Spleen (tissue), 7 donors: ENCODE results near the gene FAM177B.

Experiments used
- POLR2A ChIP-seq, 3 donors: fragments of 450-650 bp; IDR thresholded peaks; one replicate each; pipeline ENCODE4 v1.5.1; 2017; ENCODE audit warnings: antibody characterized with exemption in 3 of 3, mild to moderate bottlenecking in 1 of 3
- POLR2AphosphoS5 ChIP-seq, 3 donors: sonication (generic); formaldehyde crosslinking; IDR thresholded peaks; one replicate each; pipeline ENCODE4 v1.5.1; 2017; ENCODE audit warnings: antibody characterized with exemption in 3 of 3
- TF ChIP-seq, protein P1 (sequence below), 11 experiments: fragments of 200-600 bp in 7 of 11; fragments of 450-650 bp in 4 of 11; sonication (generic) in 4 of 11; IDR thresholded peaks in 8 of 11; conservative IDR thresholded peaks in 3 of 11; 1 replicate in 7 of 11; 2 replicates in 4 of 11; pipeline versions ENCODE4 v1.4.0 to v1.8.0; 2016 to 2021; ENCODE audit warnings: antibody characterized with exemption in 11 of 11, inconsistent platforms in 4 of 11, mild to moderate bottlenecking in 1 of 11
- donor health status: DM: no; HTN: no; CAD: no; lungs with moderate emphysema.
- donor health status: DM: no; HTN: no; CAD: no.
- donor health status: DM: no; HTN: no; CAD: no.

- TF ChIP-seq, protein P1, sequence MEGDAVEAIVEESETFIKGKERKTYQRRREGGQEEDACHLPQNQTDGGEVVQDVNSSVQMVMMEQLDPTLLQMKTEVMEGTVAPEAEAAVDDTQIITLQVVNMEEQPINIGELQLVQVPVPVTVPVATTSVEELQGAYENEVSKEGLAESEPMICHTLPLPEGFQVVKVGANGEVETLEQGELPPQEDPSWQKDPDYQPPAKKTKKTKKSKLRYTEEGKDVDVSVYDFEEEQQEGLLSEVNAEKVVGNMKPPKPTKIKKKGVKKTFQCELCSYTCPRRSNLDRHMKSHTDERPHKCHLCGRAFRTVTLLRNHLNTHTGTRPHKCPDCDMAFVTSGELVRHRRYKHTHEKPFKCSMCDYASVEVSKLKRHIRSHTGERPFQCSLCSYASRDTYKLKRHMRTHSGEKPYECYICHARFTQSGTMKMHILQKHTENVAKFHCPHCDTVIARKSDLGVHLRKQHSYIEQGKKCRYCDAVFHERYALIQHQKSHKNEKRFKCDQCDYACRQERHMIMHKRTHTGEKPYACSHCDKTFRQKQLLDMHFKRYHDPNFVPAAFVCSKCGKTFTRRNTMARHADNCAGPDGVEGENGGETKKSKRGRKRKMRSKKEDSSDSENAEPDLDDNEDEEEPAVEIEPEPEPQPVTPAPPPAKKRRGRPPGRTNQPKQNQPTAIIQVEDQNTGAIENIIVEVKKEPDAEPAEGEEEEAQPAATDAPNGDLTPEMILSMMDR (IDR thresholded peaks at IDR 0.05 in 8 of 11, conservative IDR thresholded peaks at IDR 0.05 in 3 of 11), result no peak
- TF ChIP-seq POLR2A (IDR thresholded peaks at IDR 0.05) (no peak), POLR2AphosphoS5 (IDR thresholded peaks at IDR 0.05) (no peak)
Observed at GRCh38 chr1:222784916-222785315, 47.9 kb downstream of the FAM177B start.
